Stimulated activated CD4-positive, alpha-beta T cell treated with anti-CD3 and anti-CD28 coated beads, Interleukin-1b, Interleukin-23, amount 100 ng/mL, for 48 hours (primary cell): ENCODE results near the gene DCP1B.

Source experiments
- DNase-seq: peaks from one replicate; pipeline ENCODE4 v3.0.0-alpha.2; 2020

The DCP1B gene

DNA sequence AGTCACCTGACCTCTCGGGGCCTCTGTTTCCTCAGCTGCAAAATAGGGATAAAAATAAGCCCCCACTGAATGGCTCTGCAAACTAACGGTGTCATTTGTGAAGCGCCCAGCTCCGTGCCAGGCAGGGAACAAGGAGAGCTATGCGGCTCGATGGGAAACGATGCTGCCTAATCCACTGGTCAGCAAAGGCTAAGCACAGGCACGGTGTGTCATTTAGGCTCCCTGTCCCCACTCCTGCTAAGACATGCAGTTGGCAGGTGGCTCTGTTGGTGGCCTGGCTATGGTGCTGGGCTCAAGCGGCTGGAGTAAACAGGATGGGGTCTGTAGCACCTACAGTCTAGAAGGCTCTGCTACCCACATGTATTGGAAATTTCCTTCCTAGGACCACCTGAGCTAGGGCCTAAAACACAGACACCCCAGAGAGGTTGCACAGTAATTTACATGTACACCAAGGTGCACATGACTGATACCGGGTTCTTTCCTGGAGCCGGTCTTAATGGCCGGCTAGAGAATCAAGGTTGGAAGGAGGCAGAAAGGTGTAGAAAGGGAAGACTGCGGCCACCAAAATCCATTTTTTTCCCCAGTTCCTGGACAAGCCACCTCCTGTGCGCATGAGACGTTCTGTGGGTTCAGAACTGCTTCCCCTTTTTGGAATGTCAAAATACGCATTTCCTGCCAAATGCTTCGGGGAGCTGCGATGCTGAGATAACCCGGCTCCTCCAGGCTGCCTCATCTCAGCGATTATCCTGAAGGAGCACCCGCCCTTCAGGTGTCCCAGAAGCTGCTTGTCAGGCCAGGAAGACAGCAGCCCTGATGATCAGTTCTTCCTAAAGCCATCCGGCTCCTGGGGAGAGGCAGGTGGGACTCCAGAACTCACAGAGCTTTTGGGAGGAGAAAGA lies 86.8 kb downstream of the DCP1B start:
- no peak for DNase-seq

DNA sequence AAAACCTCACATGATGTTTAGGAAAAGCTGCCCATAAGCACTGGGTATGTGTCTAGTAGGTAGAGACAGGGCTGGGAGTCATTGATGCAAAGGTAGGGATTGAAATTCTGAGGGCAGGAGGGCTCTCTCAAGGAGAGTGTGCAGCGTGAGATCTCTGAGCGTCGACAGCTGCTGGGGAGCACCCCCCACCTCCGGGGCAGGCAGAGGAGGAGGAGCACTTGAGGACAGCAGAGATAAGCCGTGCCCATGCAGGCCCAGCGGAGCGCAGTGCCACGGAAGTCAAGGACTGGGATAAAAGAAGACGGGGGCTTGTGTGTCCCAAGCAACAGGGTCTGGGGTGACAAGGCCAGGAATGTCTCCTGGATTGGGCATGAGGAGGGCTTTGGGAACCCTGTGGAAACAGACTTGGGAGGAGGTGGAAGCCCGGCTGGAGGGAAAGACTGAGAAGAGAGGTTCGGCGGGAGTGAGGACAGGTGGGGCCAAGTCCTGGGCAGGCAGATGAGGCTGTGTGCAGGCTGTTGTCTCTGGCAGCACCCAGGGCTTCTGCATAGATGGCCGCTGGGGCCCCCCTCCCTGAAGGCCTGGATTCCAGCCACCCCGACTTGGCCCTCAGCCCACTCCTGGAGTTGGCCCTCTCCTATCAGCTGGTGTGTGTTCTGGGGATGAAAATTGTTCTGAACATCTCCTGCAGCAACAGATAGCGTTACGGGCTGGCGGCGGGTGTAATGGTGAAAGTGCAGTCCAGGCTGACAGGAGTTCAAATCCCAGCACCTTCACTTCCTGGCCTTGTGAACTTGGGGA lies 87.7 kb downstream of the DCP1B start:
- no peak for DNase-seq

DNA sequence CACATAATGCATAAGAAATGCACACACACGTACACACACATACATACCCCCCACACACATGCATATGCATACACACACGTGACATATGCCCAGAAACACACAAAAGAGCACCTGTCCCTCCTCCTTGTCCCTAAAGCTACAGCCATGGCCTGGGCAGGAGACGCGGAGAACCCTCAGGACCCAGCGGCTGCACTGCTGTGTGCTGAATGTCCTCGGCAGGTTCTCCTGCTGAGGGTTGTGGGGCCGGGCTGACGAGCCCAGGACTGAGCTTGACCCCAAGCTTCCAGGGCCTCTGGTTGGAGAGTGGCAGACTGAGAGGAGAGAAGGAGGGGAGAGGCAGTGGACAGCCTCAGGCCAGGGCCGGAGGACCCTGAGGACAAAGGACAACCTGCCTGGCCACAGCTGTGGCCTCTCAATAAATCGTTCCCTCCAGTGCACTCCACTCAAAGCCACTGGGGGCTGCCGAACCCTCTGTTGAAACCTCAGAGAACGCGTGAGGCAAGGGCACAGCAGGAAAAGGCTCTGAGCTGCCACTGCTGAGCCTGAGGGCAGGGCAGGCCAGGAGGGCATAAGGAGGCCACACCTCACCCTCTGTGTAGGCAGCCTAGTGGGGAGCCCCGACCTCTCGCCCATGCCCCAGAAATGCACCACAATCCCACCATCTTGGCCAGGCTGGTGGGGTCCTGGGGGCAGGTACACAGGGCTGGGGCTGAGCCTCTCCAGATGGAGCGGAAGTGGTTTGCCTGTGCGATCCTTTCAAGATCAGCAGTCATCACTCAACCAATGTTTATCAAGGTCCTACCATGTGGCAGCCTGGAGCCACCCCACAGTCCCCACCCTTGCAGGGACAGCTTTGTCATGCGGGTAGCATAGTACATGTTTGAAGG lies 88.9 kb downstream of the DCP1B start:
- DNase-seq = peak; percentile 19

DNA sequence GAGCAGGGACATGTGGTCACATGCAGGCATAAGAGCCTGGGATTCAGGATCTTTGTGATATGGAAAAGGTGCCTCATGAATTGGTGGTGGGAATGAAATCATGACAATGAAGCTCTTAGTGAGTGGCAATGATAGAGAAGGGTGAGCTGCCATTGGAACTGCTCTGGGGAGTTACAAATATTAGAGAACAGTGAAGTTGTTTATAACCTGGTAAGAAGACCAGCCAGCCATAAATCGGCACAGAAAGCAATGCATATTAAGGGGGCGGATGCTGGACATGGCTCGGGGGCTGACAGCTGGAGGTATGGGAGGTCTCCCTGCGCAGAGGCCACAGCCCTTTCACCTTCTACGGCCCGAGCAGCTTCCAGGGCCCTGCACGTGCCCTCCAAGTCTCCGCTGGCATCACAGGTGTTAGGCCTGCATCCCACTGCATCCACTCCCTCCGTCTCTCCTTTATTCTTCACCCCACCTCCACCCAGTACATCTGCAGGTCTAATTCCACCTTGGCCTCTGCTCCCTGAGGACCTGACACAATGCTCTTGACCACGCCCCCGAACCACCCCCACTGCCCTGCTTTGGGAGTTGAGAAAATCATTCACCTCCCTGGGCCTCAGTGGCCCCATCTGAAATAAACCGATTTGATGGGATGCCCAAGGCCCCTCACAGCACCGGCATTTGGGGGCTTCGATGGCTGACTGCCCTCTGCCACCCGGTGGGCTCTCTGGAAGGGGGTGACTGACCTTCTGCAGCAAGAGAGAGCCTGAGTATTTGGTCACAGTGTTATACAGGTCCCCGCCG lies 89.9 kb downstream of the DCP1B start:
- no peak for DNase-seq

DNA sequence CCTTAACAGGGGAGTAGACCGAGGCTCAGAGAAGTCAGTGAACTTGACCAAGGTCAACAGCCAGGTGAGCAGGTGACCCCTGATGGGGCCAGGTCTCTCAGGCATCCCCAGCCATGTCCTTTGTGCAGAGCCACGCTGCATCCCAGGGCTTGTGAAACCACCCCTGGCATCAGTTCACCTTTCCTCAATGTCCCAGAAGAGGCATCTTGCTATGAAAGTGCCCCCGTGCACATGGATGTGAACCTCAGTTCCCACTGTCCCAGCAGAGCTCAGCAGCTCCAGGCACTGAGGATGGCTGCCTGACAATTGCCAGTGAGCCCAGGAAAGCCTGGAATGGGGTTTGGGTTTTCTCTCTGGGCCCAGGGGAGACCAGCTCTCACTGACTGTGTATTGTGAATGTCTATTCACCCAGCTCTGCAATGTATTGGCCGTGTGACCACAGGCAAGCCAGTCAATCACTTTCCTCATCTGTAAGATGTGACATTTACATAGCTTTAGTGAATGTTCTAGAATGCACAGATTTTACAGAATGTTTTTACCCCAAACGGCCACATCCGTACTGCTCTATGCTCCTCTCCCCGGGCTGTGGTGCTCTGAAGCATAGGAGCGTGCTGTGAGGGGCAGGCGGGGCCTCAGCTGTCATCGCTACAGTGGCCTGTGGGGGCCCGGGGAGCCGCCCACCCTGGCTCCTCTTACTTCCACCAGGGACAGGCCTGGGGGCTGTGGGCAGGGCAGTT lies 90.7 kb downstream of the DCP1B start:
- DNase-seq = no peak

DNA sequence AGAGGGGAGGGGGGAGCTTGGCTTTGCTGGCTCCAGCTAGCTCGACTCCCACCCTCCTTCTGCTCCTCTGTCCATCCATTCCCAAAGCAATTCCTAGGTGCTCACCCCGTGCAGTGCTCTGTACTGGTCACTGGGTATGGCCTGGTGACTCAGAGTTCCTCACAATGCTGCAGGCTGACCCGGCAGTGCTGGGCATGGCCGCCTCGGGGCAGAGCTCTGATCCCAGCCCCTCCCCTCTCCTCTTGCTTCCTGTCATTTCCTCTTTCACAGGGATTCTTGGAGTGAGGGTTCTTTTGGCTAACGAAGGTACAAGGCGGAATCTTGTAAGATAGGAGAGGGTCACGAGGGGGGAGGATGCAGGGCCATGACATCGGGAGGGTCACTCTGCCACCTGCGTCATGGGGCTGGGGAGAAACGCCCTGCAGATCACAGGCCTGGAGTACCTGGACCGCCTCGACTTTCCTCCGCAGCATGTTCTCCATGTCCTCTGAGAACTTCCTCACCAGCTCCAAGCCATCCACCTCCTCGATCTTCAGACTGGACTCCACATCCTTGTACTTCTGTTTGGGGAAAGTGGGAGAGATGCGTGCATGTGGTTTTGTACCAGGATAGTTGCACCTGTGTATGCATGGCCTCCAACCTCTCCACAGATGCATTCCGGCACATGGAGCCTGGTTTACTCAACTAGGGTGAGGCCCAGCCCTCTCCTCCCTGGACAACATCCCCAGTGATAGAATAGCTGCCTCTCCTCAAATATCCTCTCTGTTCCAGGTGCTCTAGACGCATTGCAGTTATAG lies 91.5 kb downstream of the DCP1B start:
- DNase-seq = no peak

DNA sequence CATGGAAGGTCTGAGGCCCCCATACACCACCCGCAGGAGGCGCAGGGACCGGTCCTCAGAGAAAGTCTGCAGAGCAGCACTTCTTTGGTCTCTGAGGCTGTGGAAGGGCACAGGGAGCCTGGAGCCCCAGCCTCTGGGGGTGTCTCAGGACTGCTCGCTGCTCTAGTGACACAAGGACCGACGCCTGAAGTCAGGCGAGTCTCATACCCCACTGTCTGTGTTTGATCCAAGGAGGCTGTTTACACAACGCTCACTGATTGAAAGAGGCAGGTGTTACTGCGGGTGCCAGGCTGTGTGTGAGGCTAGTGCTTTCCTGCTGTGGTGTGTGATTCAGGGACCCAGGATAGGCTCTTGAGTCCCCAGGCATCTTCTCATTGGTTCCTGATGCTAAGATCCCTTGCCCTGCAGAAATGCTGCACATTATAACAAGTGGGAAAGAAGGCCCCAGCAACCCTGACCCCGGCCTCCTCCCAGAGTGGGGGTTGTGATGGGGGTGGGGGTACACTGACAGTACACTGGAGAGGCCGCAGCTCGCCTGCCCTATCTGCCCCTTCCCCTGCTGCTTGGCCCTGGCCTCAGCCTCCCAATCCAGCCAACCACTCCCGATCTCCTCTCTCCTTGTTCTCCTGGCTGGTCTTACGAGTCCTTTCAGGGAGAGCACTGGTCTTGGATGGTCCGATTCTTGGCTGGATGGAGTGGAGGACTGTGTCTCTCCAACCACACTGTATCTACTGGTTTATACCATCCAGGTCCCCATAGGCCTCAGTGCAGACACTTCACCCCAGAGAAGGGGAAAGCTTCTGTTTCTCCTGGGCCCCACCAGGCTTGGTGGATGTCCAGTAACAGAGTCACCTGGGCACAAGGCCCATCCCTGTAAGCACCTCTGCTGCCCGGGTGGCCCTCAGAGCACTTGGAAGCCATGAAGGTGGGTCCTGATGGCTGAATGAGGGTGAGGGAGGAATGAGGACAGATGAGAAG lies 92.4 kb downstream of the DCP1B start:
- no peak for DNase-seq

DNA sequence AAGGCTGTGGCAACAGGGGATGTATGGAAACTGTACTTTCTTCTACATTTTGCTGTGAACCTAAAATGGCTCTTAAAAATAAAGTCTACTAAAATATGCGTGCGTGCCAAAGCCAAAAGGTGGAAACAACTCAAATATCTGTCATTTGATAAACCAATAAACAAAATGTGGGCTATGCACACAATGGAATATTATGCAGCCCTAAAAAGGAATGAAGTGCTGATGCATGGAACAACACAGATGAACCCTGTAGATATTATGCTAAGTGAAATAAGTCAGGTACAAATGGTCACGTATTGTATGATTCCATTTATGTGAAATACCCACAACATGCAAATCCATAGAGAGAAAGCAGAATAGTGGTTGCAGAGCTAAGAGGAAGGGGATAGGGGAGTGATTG lies 93.8 kb downstream of the DCP1B start:
- DNase-seq = no peak

DNA sequence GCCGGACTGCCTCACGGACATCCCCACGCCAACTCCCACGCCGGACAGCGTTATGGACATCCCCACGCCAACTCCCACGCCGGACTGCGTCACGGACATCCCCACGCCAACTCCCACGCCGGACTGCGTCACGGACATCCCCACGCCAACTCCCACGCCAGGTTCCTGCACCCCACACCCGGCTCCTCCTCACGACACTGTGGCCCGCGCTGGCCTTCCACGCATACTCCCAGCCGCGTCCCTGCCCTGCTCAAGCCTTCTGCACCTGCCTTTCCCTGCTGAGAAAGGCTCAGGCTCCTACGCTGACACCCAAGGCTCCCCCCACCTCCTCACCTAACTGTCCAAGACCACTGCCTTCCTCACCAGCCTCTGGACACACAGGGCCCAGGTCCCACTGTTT lies 95.5 kb downstream of the DCP1B start:
- no peak for DNase-seq

DNA sequence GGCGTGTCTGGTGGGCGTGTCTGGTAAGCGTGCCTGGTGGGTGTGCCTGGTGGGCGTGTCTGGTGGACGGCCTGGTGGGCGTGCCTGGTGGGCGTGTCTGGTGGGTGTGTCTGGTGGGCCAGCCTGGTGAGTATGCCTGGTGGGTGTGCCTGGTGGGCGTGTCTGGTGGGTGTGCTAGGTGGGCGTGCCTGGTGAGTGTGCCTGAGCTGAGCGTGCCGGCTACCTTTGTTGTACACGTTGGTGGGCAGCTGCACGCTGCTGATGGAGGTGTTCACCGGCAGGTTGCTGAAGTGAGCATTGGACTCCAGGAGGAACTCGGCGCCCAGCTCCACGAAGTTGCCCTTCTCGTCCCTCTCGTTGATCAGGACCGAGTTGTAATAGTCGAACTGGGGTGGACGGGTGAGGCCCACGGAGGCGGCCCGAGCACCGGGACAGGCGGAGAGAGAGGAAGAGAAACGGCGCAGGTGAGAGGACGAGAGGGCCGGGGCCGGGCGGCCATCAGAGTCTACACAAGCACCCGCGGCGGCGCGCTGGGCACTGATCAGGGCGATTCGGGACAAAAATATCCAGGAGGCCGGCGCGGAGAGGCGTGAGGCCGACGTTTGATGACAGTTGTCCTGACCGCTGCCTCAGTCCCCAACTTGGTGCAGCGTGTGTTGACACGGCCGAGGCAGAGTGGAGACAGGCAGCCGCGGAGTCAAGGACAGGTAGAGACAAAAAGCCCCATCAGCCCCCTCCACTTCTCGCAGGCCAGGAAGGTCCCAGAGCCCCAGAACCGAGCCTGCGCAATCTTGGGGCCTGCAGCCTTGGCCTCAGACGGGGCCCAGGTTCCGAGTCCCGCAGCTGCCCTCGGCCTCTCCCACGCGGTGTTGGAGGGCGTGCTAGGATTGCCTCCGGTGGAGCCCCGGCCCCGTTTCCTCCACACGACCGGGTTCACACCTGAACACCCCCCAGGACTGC lies 96.3 kb downstream of the DCP1B start:
- peak; percentile 25 for DNase-seq

DNA sequence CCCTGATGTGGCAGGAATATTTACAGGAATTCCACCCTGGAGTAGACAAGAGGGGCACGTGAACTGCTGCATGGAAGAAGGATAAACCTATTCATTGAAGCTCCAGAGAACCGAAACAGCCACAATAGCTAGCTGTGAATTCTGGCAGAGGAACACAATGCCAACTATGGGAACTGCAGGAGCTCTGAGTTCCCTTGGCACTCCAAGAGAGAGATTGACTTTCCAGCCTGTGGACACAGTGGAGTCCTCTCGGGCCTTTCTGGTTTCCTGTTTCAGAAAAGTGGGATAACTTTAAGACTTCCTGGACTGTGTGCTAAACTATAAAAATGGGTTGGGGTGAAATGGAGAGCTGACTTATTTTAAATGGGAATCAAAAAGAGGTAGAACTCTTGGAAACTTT lies 97.7 kb downstream of the DCP1B start:
- DNase-seq = no peak

DNA sequence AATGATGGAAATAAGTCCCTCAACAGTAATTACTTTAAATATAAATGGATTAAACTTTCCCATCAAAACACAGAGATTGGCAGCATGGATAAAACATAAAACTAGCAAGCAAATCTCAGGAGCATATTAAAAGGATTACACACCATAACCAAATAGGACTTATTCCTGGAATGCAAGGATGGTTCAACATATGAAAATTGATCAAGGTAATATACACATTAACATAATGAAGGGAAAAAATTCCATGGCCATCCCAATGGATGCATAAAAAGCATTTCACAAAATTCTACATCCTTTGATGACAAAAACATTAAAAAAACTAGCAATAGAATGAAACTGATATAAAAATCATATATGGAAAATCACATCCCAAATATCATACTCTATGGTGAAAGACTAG lies 99.4 kb downstream of the DCP1B start:
- no peak for DNase-seq

DNA sequence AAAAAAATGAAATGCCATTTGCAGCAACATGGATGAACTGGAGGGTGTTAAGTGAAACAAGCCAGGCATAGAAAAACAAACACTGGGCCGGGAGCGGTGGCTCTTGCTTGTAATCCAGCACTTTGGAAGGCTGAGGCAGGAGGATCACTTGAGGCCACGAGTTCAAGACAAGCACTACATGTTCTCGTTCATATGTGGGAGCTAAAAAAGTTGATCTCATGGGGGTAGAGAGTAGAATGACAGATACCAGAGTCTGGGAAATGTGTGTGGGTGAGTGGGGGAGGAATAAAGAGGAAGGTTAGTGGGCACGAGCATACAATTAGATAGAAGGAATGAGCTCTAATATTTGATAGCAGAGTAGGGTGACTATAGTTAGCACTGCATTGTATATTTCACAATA lies 107.3 kb downstream of the DCP1B start:
- no peak for DNase-seq
